H1 (cell line): ENCODE measurements around the gene SLC1A7. TPM values are rescaled to one million over a fixed set of nuclear protein-coding genes. Genes with fewer than 3 reads are reported as not detected.

ENCODE experiments used
- CTCF ChIA-PET: fragments of 300-600 bp; sonication (Branson Sonifier 250); formaldehyde crosslinking; loops from one replicate; lab custom pipeline; 2021; ENCODE audit not compliant: partially characterized antibody; lab: Charles Lee
- POLR2A ChIA-PET: fragments of 300-600 bp; sonication (Branson Sonifier 250); formaldehyde crosslinking; loops from one replicate; lab custom pipeline; 2021; ENCODE audit warnings: inconsistent platforms; ENCODE audit not compliant: partially characterized antibody; lab: Charles Lee
- DNase-seq, 2 experiments: peaks; one replicate each; pipeline versions ENCODE4 v3.0.0 to v3.0.0-alpha.2; 2010 to 2022; ENCODE audit warnings: low spot score in 2 of 2, low read depth in 1 of 2, mixed read lengths in 1 of 2
- FAIRE-seq: peaks from 2 replicates; lab custom pipeline; 2011; peaks lifted over from hg19 to GRCh38; lab: Jason Lieb, UNC
- H2AFZ ChIP-seq: 2 replicates; pipeline ENCODE4 v1.8.1; 2012; ENCODE audit warnings: low read length, inconsistent platforms
- H2AK5ac ChIP-seq: 2 replicates; pipeline ENCODE4 v1.6.1; 2013; ENCODE audit warnings: low read depth, low read length
- H2BK120ac ChIP-seq: replicated peaks from 2 replicates; pipeline ENCODE3; 2013; ENCODE audit warnings: low read depth, low read length, inconsistent platforms
- H2BK12ac ChIP-seq: 2 replicates; pipeline ENCODE4 v1.6.1; 2013; ENCODE audit warnings: low read depth, low read length
- H2BK15ac ChIP-seq: 2 replicates; pipeline ENCODE4 v1.6.1; 2013; ENCODE audit warnings: low read length
- H2BK20ac ChIP-seq: 2 replicates; pipeline ENCODE4 v1.6.1; 2013; ENCODE audit warnings: low read length
- H2BK5ac ChIP-seq: 2 replicates; pipeline ENCODE4 v1.6.1; 2013; ENCODE audit warnings: low read depth, low read length
- H3K14ac ChIP-seq: 2 replicates; pipeline ENCODE4 v1.6.1; 2013; ENCODE audit warnings: inconsistent platforms; ENCODE audit not compliant: insufficient read length
- H3K18ac ChIP-seq: 2 replicates; pipeline ENCODE4 v1.6.1; 2013; ENCODE audit warnings: low read length; ENCODE audit errors: extremely low read depth
- H3K23ac ChIP-seq: 2 replicates; pipeline ENCODE4 v1.6.1; 2013; ENCODE audit warnings: inconsistent platforms; ENCODE audit not compliant: insufficient read length
- H3K23me2 ChIP-seq: 2 replicates; pipeline ENCODE4 v1.6.1; 2013; ENCODE audit warnings: low read depth, low read length
- H3K27ac ChIP-seq: 2 replicates; pipeline ENCODE4 v1.6.1; 2011; ENCODE audit warnings: low read depth, low read length, inconsistent platforms
- H3K27me3 ChIP-seq, 4 experiments: replicated peaks in 1 of 4; 1 replicate in 1 of 4; 2 replicates in 3 of 4; pipeline versions ENCODE4 v1.6.1 to v1.8.1; 2011 to 2013; ENCODE audit warnings: low read length in 3 of 4, mild to moderate bottlenecking in 3 of 4, inconsistent platforms in 2 of 4, mixed read lengths in 2 of 4, moderate library complexity in 1 of 4; ENCODE audit not compliant: control insufficient read depth in 3 of 4, insufficient read depth in 3 of 4; ENCODE audit errors: extremely low read depth in 1 of 4
- H3K36me3 ChIP-seq, 4 experiments: 2 replicates each; pipeline versions ENCODE4 v1.6.1 to v1.8.1; 2011 to 2013; ENCODE audit warnings: mild to moderate bottlenecking in 4 of 4, low read length in 3 of 4, moderate library complexity in 2 of 4, control low read depth in 1 of 4, inconsistent platforms in 1 of 4; ENCODE audit not compliant: insufficient read depth in 4 of 4, control insufficient read depth in 2 of 4
- H3K4ac ChIP-seq: replicated peaks from 2 replicates; pipeline ENCODE3; 2013; ENCODE audit warnings: low read length, low read depth, mixed read lengths, inconsistent platforms; ENCODE audit not compliant: insufficient read length
- H3K4me1 ChIP-seq, 4 experiments: replicated peaks in 1 of 4; 1 replicate in 1 of 4; 2 replicates in 3 of 4; pipeline versions ENCODE4 v1.6.1 to v1.8.1; 2011 to 2013; ENCODE audit warnings: low read length in 3 of 4, inconsistent platforms in 2 of 4, mixed read lengths in 1 of 4; ENCODE audit not compliant: insufficient read depth in 4 of 4, control insufficient read depth in 3 of 4
- H3K4me2 ChIP-seq, 2 experiments: 2 replicates each; pipeline versions ENCODE4 v1.6.1 to v1.8.1; 2011 to 2013; ENCODE audit warnings: low read depth in 2 of 2, low read length in 2 of 2, control low read depth in 1 of 2, inconsistent platforms in 1 of 2, mild to moderate bottlenecking in 1 of 2; ENCODE audit not compliant: insufficient read depth in 1 of 2
- H3K4me3 ChIP-seq, 4 experiments: fragments of 200-600, 300-600 bp in 1 of 4; sonication (generic), shearing (Covaris generic), sonication (Bioruptor Twin) in 1 of 4; 2 replicates each; pipeline versions ENCODE4 v1.5.1 to v1.8.1; 2011 to 2016; ENCODE audit warnings: low read length in 4 of 4, low read depth in 3 of 4, control low read depth in 2 of 4, inconsistent platforms in 2 of 4, mild to moderate bottlenecking in 2 of 4, mixed read lengths in 1 of 4, moderate library complexity in 1 of 4; ENCODE audit not compliant: insufficient read depth in 2 of 4; ENCODE audit errors: extremely low read depth in 1 of 4
- H3K56ac ChIP-seq: replicated peaks from 2 replicates; pipeline ENCODE3; 2013; ENCODE audit warnings: low read depth, mild to moderate bottlenecking, mixed read lengths, low read length, inconsistent platforms; ENCODE audit not compliant: insufficient read length
- H3K79me1 ChIP-seq: 2 replicates; pipeline ENCODE4 v1.6.1; 2013; ENCODE audit warnings: low read depth, low read length, control low read depth
- H3K79me2 ChIP-seq, 2 experiments: 2 replicates each; pipeline versions ENCODE4 v1.6.1 to v1.8.1; 2012 to 2013; ENCODE audit warnings: low read length in 2 of 2, mild to moderate bottlenecking in 2 of 2, inconsistent platforms in 1 of 2; ENCODE audit not compliant: insufficient read depth in 2 of 2, control insufficient read depth in 1 of 2
- H3K9ac ChIP-seq, 4 experiments: replicated peaks in 1 of 4; 1 replicate in 1 of 4; 2 replicates in 3 of 4; pipeline versions ENCODE4 v1.6.1 to v1.8.1; 2011 to 2013; ENCODE audit warnings: low read depth in 3 of 4, low read length in 3 of 4, control low read depth in 2 of 4, mild to moderate bottlenecking in 2 of 4, moderate library complexity in 2 of 4, inconsistent platforms in 1 of 4; ENCODE audit errors: extremely low read depth in 1 of 4
- H3K9me3 ChIP-seq, 2 experiments: 2 replicates each; pipeline versions ENCODE4 v1.6.1 to v1.8.1; 2012 to 2013; ENCODE audit warnings: mild to moderate bottlenecking in 2 of 2, moderate library complexity in 2 of 2, control low read depth in 1 of 2, inconsistent platforms in 1 of 2, low read depth in 1 of 2, low read length in 1 of 2, mixed read lengths in 1 of 2; ENCODE audit not compliant: insufficient read depth in 2 of 2
- H4K20me1 ChIP-seq, 2 experiments: replicated peaks in 1 of 2; 2 replicates each; pipeline versions ENCODE3 to v1.8.1; 2011 to 2013; ENCODE audit warnings: inconsistent platforms in 2 of 2, low read length in 2 of 2, mild to moderate bottlenecking in 1 of 2; ENCODE audit not compliant: insufficient read depth in 2 of 2, control insufficient read depth in 1 of 2
- H4K5ac ChIP-seq: 2 replicates; pipeline ENCODE4 v1.6.1; 2013; ENCODE audit warnings: low read length, low read depth, mixed read lengths, inconsistent platforms; ENCODE audit not compliant: insufficient read length
- H4K8ac ChIP-seq: 2 replicates; pipeline ENCODE4 v1.8.0; 2013; ENCODE audit warnings: mild to moderate bottlenecking, moderate library complexity, low read length, inconsistent platforms; ENCODE audit not compliant: insufficient read depth; ENCODE audit errors: extremely low read depth
- H4K91ac ChIP-seq: replicated peaks from 2 replicates; pipeline ENCODE3; 2013; ENCODE audit warnings: low read length, mixed read lengths, inconsistent platforms; ENCODE audit not compliant: insufficient read length
- CTBP2 ChIP-seq: IDR thresholded peaks from 2 replicates; pipeline ENCODE4 v1.7.0; 2011; ENCODE audit warnings: borderline replicate concordance, mild to moderate bottlenecking, moderate library complexity, mixed read lengths, low read length; ENCODE audit not compliant: insufficient read depth, insufficient read length
- FOSL1 ChIP-seq: IDR thresholded peaks from 2 replicates; pipeline ENCODE4 v1.6.1; 2011; ENCODE audit warnings: mild to moderate bottlenecking, low read depth, low read length, moderate library complexity; ENCODE audit not compliant: insufficient read depth
- POLR2AphosphoS5 ChIP-seq: IDR thresholded peaks from 2 replicates; pipeline ENCODE4 v1.6.1; 2011; ENCODE audit warnings: low read depth, low read length
- SIN3A ChIP-seq, 2 experiments: IDR thresholded peaks in 1 of 2; conservative IDR thresholded peaks in 1 of 2; 2 replicates each; pipeline ENCODE4 v1.6.1; 2011 to 2012; ENCODE audit warnings: low read length in 2 of 2, improper control_type of control experiment in 1 of 2, low read depth in 1 of 2, mild to moderate bottlenecking in 1 of 2
- SIX5 ChIP-seq: IDR thresholded peaks from 2 replicates; pipeline ENCODE4 v1.6.1; 2011; ENCODE audit warnings: mild to moderate bottlenecking, low read depth, low read length
- SP2 ChIP-seq: IDR thresholded peaks from 2 replicates; pipeline ENCODE4 v1.6.1; 2012; ENCODE audit warnings: mild to moderate bottlenecking, low read length, inconsistent platforms
- TAF7 ChIP-seq: optimal IDR thresholded peaks from 2 replicates; pipeline ENCODE3; 2011; ENCODE audit warnings: low read depth, mild to moderate bottlenecking, inconsistent platforms, low read length, moderate library complexity, borderline replicate concordance
- whole genome bisulfite sequencing, 2 experiments: shearing (Covaris generic) in 1 of 2; methylation state at CpG; one replicate each; pipeline versions ENCODE4 v1.1.6 to v1.1.7; 2013 to 2015; ENCODE audit warnings: low lambda C conversion rate in 2 of 2, mixed read lengths in 2 of 2, inconsistent platforms in 1 of 2, low coverage in 1 of 2, missing lambda C conversion rate in 1 of 2; ENCODE audit not compliant: insufficient replicate concordance in 2 of 2, insufficient coverage in 1 of 2, insufficient read length in 1 of 2; ENCODE audit errors: extremely low coverage in 1 of 2, missing lambda C conversion rate in 1 of 2; 5-methylcytosine and 5-hydroxymethylcytosine counted together
- polyA plus RNA-seq, 7 experiments: library from polyadenylated mRNA; depleted of rRNA in 3 of 7; stranded (reverse) in 5 of 7; unstranded in 2 of 7; fragments of >200 nt in 5 of 7; fragments of 200-250 nt in 2 of 7; gene quantifications; 1 replicate in 5 of 7; 2 replicates in 1 of 7; 4 replicates in 1 of 7; pipeline versions ENCODE4 v1.2.1 to v1.2.3, GENCODE V29; 2011 to 2013; ENCODE audit warnings: missing spikeins in 2 of 7, mixed read lengths in 2 of 7
- total RNA-seq: library from RNA; stranded (reverse); fragmentation: NEBNext Ultra II Directional; extraction: Animal tissue kit (Norgen Biotek cat#: 25700); gene quantifications from 2 replicates; pipeline ENCODE4 v1.2.1, GENCODE V29; 2021
- TF ChIP-seq, protein P1 (sequence below): IDR thresholded peaks from 2 replicates; pipeline ENCODE4 v1.6.1; 2012; ENCODE audit warnings: inconsistent platforms
- TF ChIP-seq, protein P2 (sequence below): IDR thresholded peaks from 2 replicates; pipeline ENCODE4 v1.6.1; 2011; ENCODE audit warnings: low read depth, mild to moderate bottlenecking, low read length; ENCODE audit not compliant: insufficient read depth

SLC1A7 gene
- total and polyA plus RNA-seq, 2 of the 8 experiments (the other 6 are each of a cell fraction or from before 2014, with no cell fraction given) = not detected

DNA sequence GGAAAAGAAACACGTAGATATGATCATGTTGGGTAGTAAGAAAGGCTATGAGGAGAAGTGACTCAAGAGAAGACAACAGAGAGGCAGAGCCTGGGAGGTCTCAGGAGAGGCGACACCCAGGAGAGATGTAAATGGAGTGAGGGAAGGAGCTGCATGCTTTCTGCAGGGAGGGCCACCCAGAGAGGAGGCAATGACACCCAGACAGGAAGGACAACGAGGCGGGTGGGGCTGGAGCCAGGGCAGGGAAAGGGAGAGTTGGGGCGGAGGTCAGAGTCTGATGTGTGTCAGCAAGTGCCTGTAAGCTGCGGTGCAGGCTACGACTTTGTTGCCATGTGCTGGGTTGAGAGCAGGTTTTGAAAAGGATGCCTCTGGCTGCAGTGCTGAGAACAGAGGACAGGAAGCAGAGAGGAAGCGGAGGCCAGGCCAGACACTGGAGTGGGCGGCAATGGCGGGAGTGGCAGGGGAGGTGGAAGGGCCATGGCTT is 31.3 kb downstream of the SLC1A7 start:
- Histone ChIP-seq H3K4me2 (no peak overlapping the region), H3K27me3 (peaks cover 0 to 3% (median 0%) of the 10 kb centered on the region in 4 experiments; a peak in 1 of 7 replicates), H4K20me1 (no peaks in the 10 kb centered on the region), H3K23me2 (no peaks in the 10 kb centered on the region), H2BK120ac (no peak overlapping the region), H4K91ac (peak overlapping the region; percentile 58), H3K79me2 (no peaks in the 10 kb centered on the region), H3K4me1 (peaks cover 0 to 12% (median 3%) of the 10 kb centered on the region in 4 experiments; a peak in 5 of 7 replicates), H2BK12ac (0 out of 2 replicates have a peak overlapping the region, but pooled peaks have one; percentile 80), H3K56ac (no peak overlapping the region), H3K27ac (no peak overlapping the region), H3K9ac (no peak overlapping the region), H4K8ac (no peak overlapping the region), H4K5ac (no peak overlapping the region), H3K23ac (no peak overlapping the region), H3K9me3 (peaks cover 0 to 4% of the 10 kb centered on the region in 2 experiments; a peak in 2 of 4 replicates), H3K4ac (no peak overlapping the region), H3K4me3 (no peak overlapping the region), H3K79me1 (no peaks in the 10 kb centered on the region), H3K14ac (no peak overlapping the region), H3K36me3 (no peaks in the 10 kb centered on the region), H2AK5ac (no peak overlapping the region), H2BK15ac (no peak overlapping the region), H3K18ac (no peak overlapping the region), H2BK20ac (peak overlapping the region; percentile 61; the same call in 1 of the 2 replicates), H2BK5ac (peak overlapping the region; percentile 24; the same call in 1 of the 2 replicates), H2AFZ (no peak overlapping the region)
- POLR2A ChIA-PET = no interaction called here
- WGBS, 2 experiments = 89% methylated on average over 10 of the region's 10 CpGs; no CpG with 5 or more reads in 1 of the 2 experiments
- TF ChIP-seq POLR2AphosphoS5 (no peak), TAF7 (no peak), SIN3A (conservative IDR thresholded peaks at IDR 0.05 in 1 of 2, IDR thresholded peaks at IDR 0.05 in 1 of 2; ENCODE audit: low read depth in 1 of 2, low read length in 2 of 2) (no peak), SIX5 (no peak), FOSL1 (no peak), CTBP2 (no peak), SP2 (no peak)
- TF ChIP-seq, protein P1, sequence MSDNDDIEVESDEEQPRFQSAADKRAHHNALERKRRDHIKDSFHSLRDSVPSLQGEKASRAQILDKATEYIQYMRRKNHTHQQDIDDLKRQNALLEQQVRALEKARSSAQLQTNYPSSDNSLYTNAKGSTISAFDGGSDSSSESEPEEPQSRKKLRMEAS = no peak
- TF ChIP-seq, protein P2, sequence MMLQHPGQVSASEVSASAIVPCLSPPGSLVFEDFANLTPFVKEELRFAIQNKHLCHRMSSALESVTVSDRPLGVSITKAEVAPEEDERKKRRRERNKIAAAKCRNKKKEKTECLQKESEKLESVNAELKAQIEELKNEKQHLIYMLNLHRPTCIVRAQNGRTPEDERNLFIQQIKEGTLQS = no peak
- FAIRE-seq (no peak), DNase-seq (no peak)
- CTCF ChIA-PET = interaction anchor here (1.0 to 2.9 kb wide), 4 partner anchors 44 to 75 kb away, joined by 3 to 11 read pairs (median 6); no protein-coding TSS in a partner anchor
